H9 (cell line): ENCODE results near the gene AHDC1. TPM values are rescaled to one million over a fixed set of nuclear protein-coding genes. Genes with fewer than 3 reads are reported as not detected.

Experiments used
- DNase-seq: peaks from one replicate; pipeline ENCODE4 v3.0.0-alpha.2; 2017
- H2AFZ ChIP-seq: one replicate; pipeline ENCODE4 v1.6.1; 2013; ENCODE audit warnings: mild to moderate bottlenecking, low read length, control low read depth, moderate library complexity
- H2AK5ac ChIP-seq: 2 replicates; pipeline ENCODE4 v1.6.1; 2013; ENCODE audit warnings: low read length, control low read depth, mixed read lengths; ENCODE audit not compliant: insufficient read length
- H2BK120ac ChIP-seq: one replicate; pipeline ENCODE4 v1.6.1; 2013; ENCODE audit warnings: low read depth, mild to moderate bottlenecking, low read length, control low read depth, inconsistent platforms; ENCODE audit not compliant: poor library complexity, severe bottlenecking
- H2BK12ac ChIP-seq: 2 replicates; pipeline ENCODE4 v1.6.1; 2013; ENCODE audit warnings: low read length, control low read depth, mixed read lengths, low read depth; ENCODE audit not compliant: insufficient read length
- H2BK15ac ChIP-seq: 2 replicates; pipeline ENCODE4 v1.6.1; 2013; ENCODE audit warnings: low read depth, low read length, control low read depth
- H2BK20ac ChIP-seq: one replicate; pipeline ENCODE4 v1.6.1; 2013; ENCODE audit warnings: low read depth, mild to moderate bottlenecking, low read length, control low read depth, inconsistent platforms; ENCODE audit not compliant: poor library complexity, severe bottlenecking
- H2BK5ac ChIP-seq: 2 replicates; pipeline ENCODE4 v1.6.1; 2013; ENCODE audit warnings: low read length, control low read depth, mixed read lengths; ENCODE audit not compliant: insufficient read length
- H3K14ac ChIP-seq: 2 replicates; pipeline ENCODE4 v1.6.1; 2013; ENCODE audit warnings: low read length, control low read depth; ENCODE audit not compliant: insufficient read depth
- H3K18ac ChIP-seq: 2 replicates; pipeline ENCODE4 v1.6.1; 2013; ENCODE audit warnings: low read depth, mild to moderate bottlenecking, mixed read lengths, low read length, control low read depth; ENCODE audit not compliant: insufficient read length
- H3K23ac ChIP-seq: 2 replicates; pipeline ENCODE4 v1.6.1; 2013; ENCODE audit warnings: low read length, control low read depth, mixed read lengths, low read depth; ENCODE audit not compliant: insufficient read length
- H3K23me2 ChIP-seq: 2 replicates; pipeline ENCODE4 v1.6.1; 2013; ENCODE audit warnings: low read depth, mild to moderate bottlenecking, mixed read lengths, low read length, control low read depth; ENCODE audit not compliant: insufficient read length, poor library complexity, severe bottlenecking
- H3K27ac ChIP-seq: 2 replicates; pipeline ENCODE4 v1.5.1; 2013; ENCODE audit warnings: low read length, control low read depth, mixed read lengths, low read depth; ENCODE audit not compliant: insufficient read length
- H3K27me3 ChIP-seq: 2 replicates; pipeline ENCODE4 v1.6.1; 2013; ENCODE audit warnings: low read length, control low read depth, inconsistent platforms; ENCODE audit not compliant: insufficient read depth
- H3K4ac ChIP-seq: 2 replicates; pipeline ENCODE4 v1.6.1; 2013; ENCODE audit warnings: low read depth, mild to moderate bottlenecking, control low read depth, inconsistent platforms, low read length, moderate library complexity
- H3K4me1 ChIP-seq: 2 replicates; pipeline ENCODE4 v1.6.1; 2013; ENCODE audit warnings: low read length, control low read depth, inconsistent platforms; ENCODE audit not compliant: insufficient read depth
- H3K4me2 ChIP-seq: 2 replicates; pipeline ENCODE4 v1.6.1; 2013; ENCODE audit warnings: low read length, control low read depth, mixed read lengths; ENCODE audit not compliant: insufficient read length, insufficient read depth
- H3K56ac ChIP-seq: 2 replicates; pipeline ENCODE4 v1.6.1; 2013; ENCODE audit warnings: low read depth, mild to moderate bottlenecking, mixed read lengths, low read length, control low read depth; ENCODE audit not compliant: insufficient read length
- H3K79me1 ChIP-seq: 2 replicates; pipeline ENCODE4 v1.6.1; 2013; ENCODE audit warnings: low read depth, mild to moderate bottlenecking, moderate library complexity, low read length, control low read depth, inconsistent platforms; ENCODE audit not compliant: insufficient read depth, poor library complexity, severe bottlenecking
- H3K79me2 ChIP-seq: 2 replicates; pipeline ENCODE4 v1.6.1; 2013; ENCODE audit warnings: low read length, control low read depth, inconsistent platforms; ENCODE audit not compliant: insufficient read depth
- H3K9ac ChIP-seq: 2 replicates; pipeline ENCODE4 v1.6.1; 2013; ENCODE audit warnings: low read length, control low read depth, mixed read lengths; ENCODE audit not compliant: insufficient read length; ENCODE audit errors: extremely low read depth
- H3K9me3 ChIP-seq: one replicate; pipeline ENCODE4 v1.6.1; 2013; ENCODE audit warnings: low read depth, low read length, inconsistent platforms; ENCODE audit not compliant: control insufficient read depth
- H3T11ph ChIP-seq: one replicate; pipeline ENCODE4 v1.6.1; 2013; ENCODE audit warnings: mild to moderate bottlenecking, low read length, control low read depth, inconsistent platforms
- H4K20me1 ChIP-seq: one replicate; pipeline ENCODE4 v1.6.1; 2013; ENCODE audit not compliant: control insufficient read depth, insufficient read length, insufficient read depth
- H4K5ac ChIP-seq: 2 replicates; pipeline ENCODE4 v1.6.1; 2013; ENCODE audit warnings: low read depth, mild to moderate bottlenecking, mixed read lengths, low read length, control low read depth; ENCODE audit not compliant: insufficient read length
- H4K8ac ChIP-seq: replicated peaks from 2 replicates; pipeline ENCODE4 v1.6.1; 2013; ENCODE audit warnings: low read length, control low read depth, mixed read lengths, low read depth; ENCODE audit not compliant: insufficient read length
- H4K91ac ChIP-seq: 2 replicates; pipeline ENCODE4 v1.6.1; 2013; ENCODE audit warnings: low read depth, mild to moderate bottlenecking, moderate library complexity, mixed read lengths, low read length, control low read depth; ENCODE audit not compliant: insufficient read length
- H3K27ac Mint-ChIP-seq, 3 experiments: 2 replicates in 2 of 3; 3 replicates in 1 of 3; pipeline ENCODE4 v1.8.0; 2020 to 2021; ENCODE audit warnings: mixed read lengths in 3 of 3, mild to moderate bottlenecking in 1 of 3, moderate library complexity in 1 of 3
- H3K27me3 Mint-ChIP-seq: 2 replicates; pipeline ENCODE4 v1.8.0; 2021; ENCODE audit warnings: low read depth, mild to moderate bottlenecking, moderate library complexity, mixed read lengths
- H3K36me3 Mint-ChIP-seq, 3 experiments: 2 replicates in 2 of 3; 3 replicates in 1 of 3; pipeline ENCODE4 v1.8.0; 2020 to 2021; ENCODE audit warnings: low read depth in 3 of 3, mixed read lengths in 3 of 3; ENCODE audit not compliant: insufficient read depth in 1 of 3
- H3K4me1 Mint-ChIP-seq, 2 experiments: 2 replicates each; pipeline ENCODE4 v1.8.0; 2020; ENCODE audit warnings: mixed read lengths in 2 of 2
- H3K4me3 Mint-ChIP-seq, 2 experiments: 2 replicates in 1 of 2; 3 replicates in 1 of 2; pipeline ENCODE4 v1.8.0; 2020 to 2021; ENCODE audit warnings: mild to moderate bottlenecking in 2 of 2, mixed read lengths in 2 of 2, moderate library complexity in 1 of 2
- H3K9me3 Mint-ChIP-seq, 2 experiments: 2 replicates in 1 of 2; 3 replicates in 1 of 2; pipeline ENCODE4 v1.8.0; 2020; ENCODE audit warnings: mild to moderate bottlenecking in 2 of 2, mixed read lengths in 2 of 2, moderate library complexity in 1 of 2
- CTCF ChIP-seq: fragments of 200-600 bp; sonication (generic); conservative IDR thresholded peaks from 3 replicates; pipeline ENCODE4 v1.8.0; 2021; ENCODE audit warnings: antibody characterized with exemption, mild to moderate bottlenecking
- WGBS: extraction: QIAGEN DNeasy Blood & Tissue Kit; methylation state at CpG from one replicate; pipeline ENCODE4 v1.1.7; 2013; ENCODE audit warnings: missing lambda C conversion rate, low lambda C conversion rate, mixed read lengths; ENCODE audit not compliant: insufficient read length; ENCODE audit errors: extremely low coverage; 5-methylcytosine and 5-hydroxymethylcytosine counted together
- total RNA-seq: library from RNA; stranded (reverse); gene quantifications from 2 replicates; pipeline ENCODE4 v1.2.1, GENCODE V29; 2021

AHDC1 gene
- total RNA-seq, 1 experiment from 2014 or later = 29.4 TPM

- H3K27me3 ChIP-seq = no peaks in the 10 kb centered on the region
- H2BK15ac ChIP-seq = no peak overlapping the region
- H3T11ph ChIP-seq = no peak overlapping the region
- no peak overlapping the region for H4K8ac ChIP-seq
- no peak overlapping the region for H2BK20ac ChIP-seq
- TF ChIP-seq CTCF = no peak
- H3K9me3 ChIP-seq = no peaks in the 10 kb centered on the region
- Mint-ChIP-seq H3K4me1 (peaks cover 13 to 27% of the 10 kb centered on the region in 2 experiments), H3K36me3 (no peaks in the 10 kb centered on the region), H3K4me3 (no peak overlapping the region), H3K9me3 (no peaks in the 10 kb centered on the region), H3K27ac (peak overlapping the region in 1 of 3 experiments; percentile 60; a peak in 2 of 7 replicates), H3K27me3 (no peaks in the 10 kb centered on the region)
- H4K20me1 ChIP-seq = no peaks in the 10 kb centered on the region
- no peaks in the 10 kb centered on the region for H3K23me2 ChIP-seq
- H3K27ac ChIP-seq = no peak overlapping the region
- no peak overlapping the region for H2AK5ac ChIP-seq
- H3K79me2 ChIP-seq = no peaks in the 10 kb centered on the region
- peak overlapping the region; percentile 19 for H2BK5ac ChIP-seq
- H4K5ac ChIP-seq = no peak overlapping the region
- H3K4me2 ChIP-seq = no peak overlapping the region
- H3K4ac ChIP-seq = no peak overlapping the region
- H3K4me1 ChIP-seq = no peaks in the 10 kb centered on the region
- no peak overlapping the region for H3K9ac ChIP-seq
- no CpG with 5 or more reads among the region's 5 CpGs for WGBS
- H2BK120ac ChIP-seq = no peak overlapping the region
- no peak overlapping the region for H3K56ac ChIP-seq
- no peak overlapping the region for H2BK12ac ChIP-seq
- H3K23ac ChIP-seq = no peak overlapping the region
- no peak overlapping the region for H3K18ac ChIP-seq
- no peaks in the 10 kb centered on the region for H3K79me1 ChIP-seq
- 0 out of 2 replicates have a peak overlapping the region, but pooled peaks have one; percentile 40 for H3K14ac ChIP-seq
- H4K91ac ChIP-seq = no peak overlapping the region
- no peak overlapping the region for H2AFZ ChIP-seq
- DNase-seq = no peak
Observed at GRCh38 chr1:27513528-27513927, 90.4 kb downstream of the AHDC1 start.
